ENCODE results near the gene LEP.

The LEP gene

DNA sequence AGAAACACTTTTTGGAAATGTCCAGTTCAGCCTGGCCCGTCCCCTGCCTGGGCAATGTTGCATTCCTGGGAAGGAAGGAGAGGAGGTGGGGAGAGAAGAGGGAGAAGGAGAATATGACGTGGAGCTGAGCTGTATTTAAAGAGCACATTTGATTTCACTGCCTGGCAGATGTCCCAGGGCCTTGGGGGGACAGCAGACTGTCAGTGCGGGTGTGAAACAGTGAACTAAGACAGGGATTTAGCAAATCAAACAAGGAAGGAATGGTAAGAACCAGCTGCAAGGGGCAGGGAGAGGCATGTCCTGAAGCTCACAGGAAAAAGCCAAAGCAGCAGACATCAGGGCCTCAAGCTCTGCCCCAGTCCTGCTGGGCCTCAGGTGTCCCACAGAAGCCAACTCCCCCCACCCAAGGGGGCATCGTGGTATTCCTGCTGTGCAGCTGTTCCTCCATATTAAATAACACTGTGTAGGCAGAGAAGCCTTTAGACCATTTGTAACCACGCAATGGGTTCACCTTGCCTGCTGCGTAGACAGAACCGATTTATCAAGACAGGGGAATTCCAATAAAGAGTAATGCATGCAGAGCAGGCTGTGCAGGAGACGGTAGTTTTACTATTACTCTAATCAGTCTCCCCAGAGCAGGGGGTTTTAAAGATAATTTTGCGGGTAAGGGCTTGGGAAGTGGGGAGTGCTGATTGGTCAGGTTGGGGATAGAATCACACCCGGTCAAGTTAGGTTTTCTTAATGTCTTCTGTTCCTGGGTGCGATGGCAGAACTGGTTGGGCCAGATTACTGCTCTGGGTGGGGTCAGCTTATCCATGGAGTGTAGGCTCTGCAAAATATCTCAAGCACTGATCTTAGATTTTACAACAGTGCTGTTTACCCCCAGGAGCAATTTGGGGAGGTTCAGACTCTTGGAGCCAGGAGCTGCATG lies 18.3 kb downstream of the LEP start:
- Histone ChIP-seq H3K36me3 (no peaks in the 10 kb centered on the region), H3K4me1 (ENCODE audit: control insufficient read depth in 1 of 2, insufficient read depth in 1 of 2, low read depth in 1 of 2, low read length in 1 of 2) (peaks cover 0 to 6% of the 10 kb centered on the region in 2 experiments), H3K9me3 (no peaks in the 10 kb centered on the region), H3K27me3 (no peaks in the 10 kb centered on the region), H3K27ac (no peak overlapping the region), H3K4me3 (ENCODE audit: low read depth in 1 of 2, low read length in 1 of 2) (no peak overlapping the region)
- TF ChIP-seq, protein P1, sequence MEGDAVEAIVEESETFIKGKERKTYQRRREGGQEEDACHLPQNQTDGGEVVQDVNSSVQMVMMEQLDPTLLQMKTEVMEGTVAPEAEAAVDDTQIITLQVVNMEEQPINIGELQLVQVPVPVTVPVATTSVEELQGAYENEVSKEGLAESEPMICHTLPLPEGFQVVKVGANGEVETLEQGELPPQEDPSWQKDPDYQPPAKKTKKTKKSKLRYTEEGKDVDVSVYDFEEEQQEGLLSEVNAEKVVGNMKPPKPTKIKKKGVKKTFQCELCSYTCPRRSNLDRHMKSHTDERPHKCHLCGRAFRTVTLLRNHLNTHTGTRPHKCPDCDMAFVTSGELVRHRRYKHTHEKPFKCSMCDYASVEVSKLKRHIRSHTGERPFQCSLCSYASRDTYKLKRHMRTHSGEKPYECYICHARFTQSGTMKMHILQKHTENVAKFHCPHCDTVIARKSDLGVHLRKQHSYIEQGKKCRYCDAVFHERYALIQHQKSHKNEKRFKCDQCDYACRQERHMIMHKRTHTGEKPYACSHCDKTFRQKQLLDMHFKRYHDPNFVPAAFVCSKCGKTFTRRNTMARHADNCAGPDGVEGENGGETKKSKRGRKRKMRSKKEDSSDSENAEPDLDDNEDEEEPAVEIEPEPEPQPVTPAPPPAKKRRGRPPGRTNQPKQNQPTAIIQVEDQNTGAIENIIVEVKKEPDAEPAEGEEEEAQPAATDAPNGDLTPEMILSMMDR (IDR thresholded peaks at IDR 0.05): no peak

DNA sequence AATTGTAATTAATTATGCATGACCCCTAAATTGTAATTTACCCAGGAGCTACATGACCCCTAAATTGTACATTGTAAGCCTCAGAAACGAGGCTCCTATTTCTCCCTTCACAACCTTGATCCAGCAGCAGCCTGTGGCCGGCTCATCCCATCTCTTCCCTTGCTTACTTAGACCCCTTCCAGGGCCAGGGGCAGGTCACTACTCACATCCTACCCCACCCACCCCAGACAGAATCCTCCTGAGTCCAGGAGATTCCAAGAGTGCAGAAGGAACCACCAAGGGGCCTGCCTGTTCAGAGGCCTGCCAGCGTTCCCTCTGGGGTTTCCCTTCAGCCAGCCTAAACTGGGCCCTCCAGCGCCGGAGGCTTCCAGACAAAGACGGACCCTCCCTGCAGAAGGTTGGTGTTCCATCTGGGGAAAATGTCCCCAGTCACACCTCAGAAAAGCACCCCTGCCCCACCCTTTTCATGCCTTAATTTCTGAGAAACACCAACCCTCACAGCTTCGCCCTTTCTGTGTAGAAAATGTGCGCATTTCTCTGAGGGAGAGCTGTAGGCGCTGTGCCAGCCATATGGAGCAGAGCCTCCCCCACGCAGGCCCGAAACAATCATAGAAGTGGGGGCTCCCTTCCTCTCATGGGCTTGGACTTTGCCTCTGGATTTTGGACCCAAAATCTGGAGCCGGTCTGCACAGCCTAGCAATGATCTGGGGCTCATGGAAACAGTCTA lies 19.2 kb downstream of the LEP start:
- Histone ChIP-seq H3K9me3 (no peaks in the 10 kb centered on the region), H3K4me1 (ENCODE audit: control insufficient read depth in 1 of 2, insufficient read depth in 1 of 2, low read depth in 1 of 2, low read length in 1 of 2) (peaks cover 0 to 3% of the 10 kb centered on the region in 2 experiments), H3K27ac (no peak overlapping the region), H3K4me3 (ENCODE audit: low read depth in 1 of 2, low read length in 1 of 2) (no peak overlapping the region), H3K36me3 (no peaks in the 10 kb centered on the region), H3K27me3 (no peaks in the 10 kb centered on the region)
- TF ChIP-seq, protein P1 (IDR thresholded peaks at IDR 0.05): no peak

DNA sequence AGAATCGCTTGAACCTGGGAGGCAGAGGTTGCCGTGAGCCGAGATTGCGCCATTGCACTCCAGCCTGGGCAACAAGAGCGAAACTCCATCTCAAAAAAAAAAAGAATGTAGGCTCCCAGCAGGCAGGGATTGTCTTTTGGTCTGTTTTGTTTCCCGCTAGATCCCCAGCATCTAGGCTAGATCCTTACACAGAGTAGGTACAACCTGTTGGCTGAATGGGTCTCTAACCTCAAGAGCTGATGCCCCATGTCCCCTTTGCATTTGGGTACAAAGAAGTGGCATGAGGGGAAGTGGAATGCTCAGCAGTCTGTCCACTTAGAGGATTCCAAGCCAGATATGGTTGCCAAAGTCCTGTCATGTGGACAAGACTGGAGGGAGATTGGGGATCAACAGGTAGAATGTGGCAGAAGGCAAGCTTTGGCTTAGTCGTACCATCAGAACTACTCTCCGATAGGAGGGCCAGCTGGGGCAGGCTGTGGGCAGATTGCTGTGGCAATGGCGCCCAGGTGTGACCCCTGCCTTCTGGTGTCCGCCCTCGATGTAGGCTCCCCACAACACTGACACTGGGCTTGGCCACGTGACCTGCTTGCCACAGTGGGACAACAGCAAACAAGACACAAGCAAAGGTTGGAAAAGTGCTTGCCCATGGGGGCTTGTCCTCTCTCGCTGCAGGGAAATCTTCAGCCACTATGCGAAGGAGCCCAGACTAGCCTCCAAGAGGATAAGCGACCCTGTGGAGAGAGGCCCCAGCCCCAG lies 21.4 kb downstream of the LEP start:
- no peak overlapping the region for H3K27ac ChIP-seq
- no peak overlapping the region for H3K4me3 ChIP-seq (ENCODE audit: low read depth in 1 of 2, low read length in 1 of 2)
- no peaks in the 10 kb centered on the region for H3K9me3 ChIP-seq
- H3K27me3 ChIP-seq: no peaks in the 10 kb centered on the region
- TF ChIP-seq, protein P1 (IDR thresholded peaks at IDR 0.05): no peak
- no peaks in the 10 kb centered on the region for H3K4me1 ChIP-seq (ENCODE audit: control insufficient read depth in 1 of 2, insufficient read depth in 1 of 2, low read depth in 1 of 2, low read length in 1 of 2)
- H3K36me3 ChIP-seq: no peaks in the 10 kb centered on the region

DNA sequence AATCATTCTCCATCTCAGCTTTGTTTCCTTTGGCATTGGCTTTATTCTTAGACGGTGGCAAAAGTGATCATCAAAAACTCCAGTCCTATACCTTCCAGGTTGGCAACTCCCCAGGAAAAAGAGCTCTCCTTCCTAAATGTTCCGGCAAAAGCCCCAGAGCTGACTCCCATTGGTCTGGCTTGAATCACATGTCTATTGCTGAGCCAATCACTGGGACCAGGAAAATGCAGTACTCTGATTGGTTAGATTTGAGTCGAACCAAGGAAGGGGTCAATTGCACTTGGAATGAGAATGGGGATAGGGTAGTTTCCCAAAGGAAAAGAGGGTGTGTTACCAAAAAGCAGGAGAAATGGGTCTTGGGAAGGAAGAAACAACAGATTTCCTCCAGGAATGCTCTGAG lies 22.3 kb downstream of the LEP start:
- TF ChIP-seq, protein P1 (IDR thresholded peaks at IDR 0.05): no peak
- Histone ChIP-seq H3K4me1 (ENCODE audit: control insufficient read depth in 1 of 2, insufficient read depth in 1 of 2, low read depth in 1 of 2, low read length in 1 of 2) (no peaks in the 10 kb centered on the region), H3K27ac (no peak overlapping the region), H3K27me3 (no peaks in the 10 kb centered on the region), H3K4me3 (ENCODE audit: low read depth in 1 of 2, low read length in 1 of 2) (no peak overlapping the region), H3K9me3 (no peaks in the 10 kb centered on the region), H3K36me3 (no peaks in the 10 kb centered on the region)

DNA sequence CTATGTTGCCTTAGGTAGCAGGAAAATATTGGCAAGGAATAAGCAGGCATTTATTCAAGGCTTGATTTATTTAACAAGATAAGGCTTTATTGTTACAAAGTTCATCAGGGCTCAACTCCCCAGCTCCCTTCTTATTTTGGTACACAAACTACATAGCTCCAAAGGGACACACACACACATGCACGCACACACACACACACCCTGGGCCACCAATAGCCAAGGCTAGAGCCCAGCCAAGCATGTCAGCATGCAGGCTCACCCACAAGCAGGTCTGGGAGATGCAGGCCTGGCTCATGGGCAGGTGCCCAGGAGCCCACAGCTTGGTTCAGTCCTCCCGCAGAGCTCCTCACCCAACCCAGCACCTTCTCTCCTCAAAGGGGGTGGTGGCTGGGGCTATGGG lies 23.4 kb downstream of the LEP start:
- no peaks in the 10 kb centered on the region for H3K36me3 ChIP-seq
- H3K4me3 ChIP-seq (ENCODE audit: low read depth in 1 of 2, low read length in 1 of 2): no peak overlapping the region
- no peaks in the 10 kb centered on the region for H3K9me3 ChIP-seq
- TF ChIP-seq, protein P1 (IDR thresholded peaks at IDR 0.05): no peak
- no peaks in the 10 kb centered on the region for H3K4me1 ChIP-seq (ENCODE audit: control insufficient read depth in 1 of 2, insufficient read depth in 1 of 2, low read depth in 1 of 2, low read length in 1 of 2)
- H3K27ac ChIP-seq: no peak overlapping the region
- no peaks in the 10 kb centered on the region for H3K27me3 ChIP-seq

Data from neutrophil (primary cell).